H9 (cell line): ENCODE measurements around the gene FAT1. TPM values are rescaled to one million over a fixed set of nuclear protein-coding genes. Genes with fewer than 3 reads are reported as not detected.
A peak's percentile ranks its signal among the peaks of the same experiment; 100 is the strongest.

Experiments
- DNase-seq: peaks from one replicate; pipeline ENCODE4 v3.0.0-alpha.2; 2017
- H2AFZ ChIP-seq: one replicate; pipeline ENCODE4 v1.6.1; 2013; ENCODE audit warnings: mild to moderate bottlenecking, low read length, control low read depth, moderate library complexity
- H2AK5ac ChIP-seq: 2 replicates; pipeline ENCODE4 v1.6.1; 2013; ENCODE audit warnings: low read length, control low read depth, mixed read lengths; ENCODE audit not compliant: insufficient read length
- H2BK120ac ChIP-seq: one replicate; pipeline ENCODE4 v1.6.1; 2013; ENCODE audit warnings: low read depth, mild to moderate bottlenecking, low read length, control low read depth, inconsistent platforms; ENCODE audit not compliant: poor library complexity, severe bottlenecking
- H2BK12ac ChIP-seq: 2 replicates; pipeline ENCODE4 v1.6.1; 2013; ENCODE audit warnings: low read length, control low read depth, mixed read lengths, low read depth; ENCODE audit not compliant: insufficient read length
- H2BK15ac ChIP-seq: 2 replicates; pipeline ENCODE4 v1.6.1; 2013; ENCODE audit warnings: low read depth, low read length, control low read depth
- H2BK20ac ChIP-seq: one replicate; pipeline ENCODE4 v1.6.1; 2013; ENCODE audit warnings: low read depth, mild to moderate bottlenecking, low read length, control low read depth, inconsistent platforms; ENCODE audit not compliant: poor library complexity, severe bottlenecking
- H2BK5ac ChIP-seq: 2 replicates; pipeline ENCODE4 v1.6.1; 2013; ENCODE audit warnings: low read length, control low read depth, mixed read lengths; ENCODE audit not compliant: insufficient read length
- H3K14ac ChIP-seq: 2 replicates; pipeline ENCODE4 v1.6.1; 2013; ENCODE audit warnings: low read length, control low read depth; ENCODE audit not compliant: insufficient read depth
- H3K18ac ChIP-seq: 2 replicates; pipeline ENCODE4 v1.6.1; 2013; ENCODE audit warnings: low read depth, mild to moderate bottlenecking, mixed read lengths, low read length, control low read depth; ENCODE audit not compliant: insufficient read length
- H3K23ac ChIP-seq: 2 replicates; pipeline ENCODE4 v1.6.1; 2013; ENCODE audit warnings: low read length, control low read depth, mixed read lengths, low read depth; ENCODE audit not compliant: insufficient read length
- H3K23me2 ChIP-seq: 2 replicates; pipeline ENCODE4 v1.6.1; 2013; ENCODE audit warnings: low read depth, mild to moderate bottlenecking, mixed read lengths, low read length, control low read depth; ENCODE audit not compliant: insufficient read length, poor library complexity, severe bottlenecking
- H3K27ac ChIP-seq: 2 replicates; pipeline ENCODE4 v1.5.1; 2013; ENCODE audit warnings: low read length, control low read depth, mixed read lengths, low read depth; ENCODE audit not compliant: insufficient read length
- H3K27me3 ChIP-seq: 2 replicates; pipeline ENCODE4 v1.6.1; 2013; ENCODE audit warnings: low read length, control low read depth, inconsistent platforms; ENCODE audit not compliant: insufficient read depth
- H3K4ac ChIP-seq: 2 replicates; pipeline ENCODE4 v1.6.1; 2013; ENCODE audit warnings: low read depth, mild to moderate bottlenecking, control low read depth, inconsistent platforms, low read length, moderate library complexity
- H3K4me1 ChIP-seq: 2 replicates; pipeline ENCODE4 v1.6.1; 2013; ENCODE audit warnings: low read length, control low read depth, inconsistent platforms; ENCODE audit not compliant: insufficient read depth
- H3K4me2 ChIP-seq: 2 replicates; pipeline ENCODE4 v1.6.1; 2013; ENCODE audit warnings: low read length, control low read depth, mixed read lengths; ENCODE audit not compliant: insufficient read length, insufficient read depth
- H3K56ac ChIP-seq: 2 replicates; pipeline ENCODE4 v1.6.1; 2013; ENCODE audit warnings: low read depth, mild to moderate bottlenecking, mixed read lengths, low read length, control low read depth; ENCODE audit not compliant: insufficient read length
- H3K79me1 ChIP-seq: 2 replicates; pipeline ENCODE4 v1.6.1; 2013; ENCODE audit warnings: low read depth, mild to moderate bottlenecking, moderate library complexity, low read length, control low read depth, inconsistent platforms; ENCODE audit not compliant: insufficient read depth, poor library complexity, severe bottlenecking
- H3K79me2 ChIP-seq: 2 replicates; pipeline ENCODE4 v1.6.1; 2013; ENCODE audit warnings: low read length, control low read depth, inconsistent platforms; ENCODE audit not compliant: insufficient read depth
- H3K9ac ChIP-seq: 2 replicates; pipeline ENCODE4 v1.6.1; 2013; ENCODE audit warnings: low read length, control low read depth, mixed read lengths; ENCODE audit not compliant: insufficient read length; ENCODE audit errors: extremely low read depth
- H3K9me3 ChIP-seq: one replicate; pipeline ENCODE4 v1.6.1; 2013; ENCODE audit warnings: low read depth, low read length, inconsistent platforms; ENCODE audit not compliant: control insufficient read depth
- H3T11ph ChIP-seq: one replicate; pipeline ENCODE4 v1.6.1; 2013; ENCODE audit warnings: mild to moderate bottlenecking, low read length, control low read depth, inconsistent platforms
- H4K20me1 ChIP-seq: one replicate; pipeline ENCODE4 v1.6.1; 2013; ENCODE audit not compliant: control insufficient read depth, insufficient read length, insufficient read depth
- H4K5ac ChIP-seq: 2 replicates; pipeline ENCODE4 v1.6.1; 2013; ENCODE audit warnings: low read depth, mild to moderate bottlenecking, mixed read lengths, low read length, control low read depth; ENCODE audit not compliant: insufficient read length
- H4K8ac ChIP-seq: replicated peaks from 2 replicates; pipeline ENCODE4 v1.6.1; 2013; ENCODE audit warnings: low read length, control low read depth, mixed read lengths, low read depth; ENCODE audit not compliant: insufficient read length
- H4K91ac ChIP-seq: 2 replicates; pipeline ENCODE4 v1.6.1; 2013; ENCODE audit warnings: low read depth, mild to moderate bottlenecking, moderate library complexity, mixed read lengths, low read length, control low read depth; ENCODE audit not compliant: insufficient read length
- H3K27ac Mint-ChIP-seq, 3 experiments: 2 replicates in 2 of 3; 3 replicates in 1 of 3; pipeline ENCODE4 v1.8.0; 2020 to 2021; ENCODE audit warnings: mixed read lengths in 3 of 3, mild to moderate bottlenecking in 1 of 3, moderate library complexity in 1 of 3
- H3K27me3 Mint-ChIP-seq: 2 replicates; pipeline ENCODE4 v1.8.0; 2021; ENCODE audit warnings: low read depth, mild to moderate bottlenecking, moderate library complexity, mixed read lengths
- H3K36me3 Mint-ChIP-seq, 3 experiments: 2 replicates in 2 of 3; 3 replicates in 1 of 3; pipeline ENCODE4 v1.8.0; 2020 to 2021; ENCODE audit warnings: low read depth in 3 of 3, mixed read lengths in 3 of 3; ENCODE audit not compliant: insufficient read depth in 1 of 3
- H3K4me1 Mint-ChIP-seq, 2 experiments: 2 replicates each; pipeline ENCODE4 v1.8.0; 2020; ENCODE audit warnings: mixed read lengths in 2 of 2
- H3K4me3 Mint-ChIP-seq, 2 experiments: 2 replicates in 1 of 2; 3 replicates in 1 of 2; pipeline ENCODE4 v1.8.0; 2020 to 2021; ENCODE audit warnings: mild to moderate bottlenecking in 2 of 2, mixed read lengths in 2 of 2, moderate library complexity in 1 of 2
- H3K9me3 Mint-ChIP-seq, 2 experiments: 2 replicates in 1 of 2; 3 replicates in 1 of 2; pipeline ENCODE4 v1.8.0; 2020; ENCODE audit warnings: mild to moderate bottlenecking in 2 of 2, mixed read lengths in 2 of 2, moderate library complexity in 1 of 2
- CTCF ChIP-seq: fragments of 200-600 bp; sonication (generic); conservative IDR thresholded peaks from 3 replicates; pipeline ENCODE4 v1.8.0; 2021; ENCODE audit warnings: antibody characterized with exemption, mild to moderate bottlenecking
- WGBS: extraction: QIAGEN DNeasy Blood & Tissue Kit; methylation state at CpG from one replicate; pipeline ENCODE4 v1.1.7; 2013; ENCODE audit warnings: missing lambda C conversion rate, low lambda C conversion rate, mixed read lengths; ENCODE audit not compliant: insufficient read length; ENCODE audit errors: extremely low coverage; 5-methylcytosine and 5-hydroxymethylcytosine counted together
- total RNA-seq: library from RNA; stranded (reverse); gene quantifications from 2 replicates; pipeline ENCODE4 v1.2.1, GENCODE V29; 2021

FAT1 gene
- total RNA-seq, 1 experiment from 2014 or later, result 173 TPM

GRCh38 chr4:186710521-186711119, 13.0 kb downstream of the FAT1 start:
- Histone ChIP-seq H4K8ac (no peak overlapping the region), H3K27ac (no peak overlapping the region), H3K79me1 (peaks cover 4% of the 10 kb centered on the region), H2BK12ac (no peak overlapping the region), H3K23me2 (no peaks in the 10 kb centered on the region), H4K91ac (no peak overlapping the region), H2BK20ac (no peak overlapping the region), H3K23ac (no peak overlapping the region), H3K9me3 (no peaks in the 10 kb centered on the region), H2AFZ (no peak overlapping the region), H2BK5ac (no peak overlapping the region), H3K79me2 (peaks cover 12% of the 10 kb centered on the region; the same call in 1 of the 2 replicates), H3K9ac (no peak overlapping the region), H4K5ac (no peak overlapping the region), H4K20me1 (no peaks in the 10 kb centered on the region), H3K56ac (no peak overlapping the region), H3T11ph (no peak overlapping the region), H2BK120ac (no peak overlapping the region), H3K4me1 (no peaks in the 10 kb centered on the region), H2BK15ac (no peak overlapping the region), H3K27me3 (no peaks in the 10 kb centered on the region), H3K14ac (no peak overlapping the region), H3K18ac (no peak overlapping the region), H3K4ac (no peak overlapping the region), H3K4me2 (no peak overlapping the region), H2AK5ac (no peak overlapping the region)
- Mint-ChIP-seq H3K27ac (peak overlapping the region in 2 of 3 experiments; percentile 4 to 7; a peak in 1 of 7 replicates), H3K4me1 (peaks cover 31 to 36% of the 10 kb centered on the region in 2 experiments), H3K4me3 (no peak overlapping the region), H3K9me3 (no peaks in the 10 kb centered on the region; a peak in 1 of 5 replicates), H3K36me3 (peaks cover 45 to 46% (median 45%) of the 10 kb centered on the region in 3 experiments), H3K27me3 (no peaks in the 10 kb centered on the region)
- DNase-seq, result no peak
- TF ChIP-seq CTCF, result no peak
- WGBS, result no CpG with 5 or more reads among the region's 5 CpGs
